HG02642 (cell line): ENCODE results near the gene RAB30.

ENCODE experiments used
- ATAC-seq: cut with Tn5 transposase; IDR thresholded peaks from one replicate; pipeline ENCODE4 v1.9.1; 2021; ENCODE audit warnings: mild to moderate bottlenecking; ENCODE audit not compliant: unreplicated experiment, poor library complexity

RAB30 gene, protein sequence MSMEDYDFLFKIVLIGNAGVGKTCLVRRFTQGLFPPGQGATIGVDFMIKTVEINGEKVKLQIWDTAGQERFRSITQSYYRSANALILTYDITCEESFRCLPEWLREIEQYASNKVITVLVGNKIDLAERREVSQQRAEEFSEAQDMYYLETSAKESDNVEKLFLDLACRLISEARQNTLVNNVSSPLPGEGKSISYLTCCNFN

DNA sequence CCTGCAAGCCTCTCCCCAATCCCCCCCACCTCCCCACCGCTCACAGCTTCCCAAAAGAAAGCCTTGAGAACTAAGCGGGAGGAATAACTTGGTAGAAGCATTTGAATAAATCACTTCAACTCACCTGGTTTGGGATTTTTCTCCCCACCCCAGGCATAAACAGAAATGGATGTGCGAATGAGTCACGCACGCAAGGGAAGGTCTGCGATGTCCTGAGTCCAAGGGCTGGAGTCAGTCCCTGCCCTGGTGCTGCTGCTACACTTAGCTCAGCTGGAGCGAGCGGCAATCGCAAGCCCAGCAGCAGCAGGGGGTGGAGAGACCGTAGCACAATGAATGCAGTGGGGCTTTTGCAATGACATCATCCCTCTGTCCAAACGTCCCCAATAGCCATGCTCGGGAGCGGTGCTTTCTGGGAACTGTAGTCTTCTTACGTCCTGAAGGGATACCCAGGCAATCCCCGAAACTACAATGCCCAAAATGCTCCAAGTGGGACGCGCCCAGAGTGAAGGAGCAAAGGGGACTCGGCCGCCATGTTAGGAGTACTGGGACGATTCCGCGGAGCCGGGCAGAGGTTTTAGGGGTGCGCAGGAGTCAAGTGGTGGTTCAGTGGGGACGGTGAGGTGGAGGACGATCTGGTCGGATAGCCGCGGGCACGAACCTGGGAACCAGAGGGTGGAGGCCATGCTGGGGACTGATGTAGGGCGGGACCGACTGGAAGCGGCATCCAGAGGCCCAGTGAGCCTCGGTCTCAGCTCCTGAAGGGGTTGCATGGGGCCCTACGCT is at the start of gene RAB30:
TSS of gene RAB30 (minus strand) at position 331 of the 783 bp plus-strand sequence. CDS start 74,581 bp downstream, outside the sequence.
- ATAC-seq, result peak; percentile 97

GRCh38 chr11:83120327-83120726 is 48.6 kb upstream of the RAB30 start:
- no peak for ATAC-seq

- no peak for ATAC-seq
Measured at GRCh38 chr11:83119216-83119615, 47.5 kb upstream of the RAB30 start.

- no peak for ATAC-seq
Measured at GRCh38 chr11:83118814-83119213, 47.1 kb upstream of the RAB30 start.

DNA sequence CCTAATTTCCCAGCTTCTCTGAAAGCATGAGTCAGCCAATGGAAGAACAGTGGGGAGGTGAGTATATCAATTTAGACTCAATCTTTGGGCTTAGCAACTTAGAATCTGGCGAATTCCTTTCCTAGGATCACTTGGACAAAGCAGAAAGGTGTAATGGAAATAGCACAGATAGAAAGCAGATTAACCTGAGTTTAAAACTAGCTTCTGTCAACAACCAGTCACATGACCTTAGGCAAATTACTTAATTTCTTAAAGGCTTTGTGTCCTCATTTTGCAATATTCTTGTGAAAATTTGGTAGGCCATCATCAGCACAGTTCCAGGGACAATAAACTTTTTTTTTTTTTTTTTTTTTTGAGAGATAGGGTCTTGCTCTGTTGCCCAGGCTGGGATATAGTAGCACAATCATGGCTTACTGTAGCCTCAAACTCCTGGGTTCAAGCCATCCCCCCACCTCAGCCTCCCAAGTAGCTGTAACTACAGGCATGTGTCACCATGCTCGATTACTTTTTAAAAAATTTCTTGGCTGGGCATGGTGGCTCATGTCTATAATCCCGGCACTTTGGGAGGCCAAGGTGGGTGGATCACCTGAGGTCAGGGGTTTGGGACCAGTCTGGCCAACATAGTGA is 44.4 kb upstream of the RAB30 start:
- ATAC-seq, result no peak

DNA sequence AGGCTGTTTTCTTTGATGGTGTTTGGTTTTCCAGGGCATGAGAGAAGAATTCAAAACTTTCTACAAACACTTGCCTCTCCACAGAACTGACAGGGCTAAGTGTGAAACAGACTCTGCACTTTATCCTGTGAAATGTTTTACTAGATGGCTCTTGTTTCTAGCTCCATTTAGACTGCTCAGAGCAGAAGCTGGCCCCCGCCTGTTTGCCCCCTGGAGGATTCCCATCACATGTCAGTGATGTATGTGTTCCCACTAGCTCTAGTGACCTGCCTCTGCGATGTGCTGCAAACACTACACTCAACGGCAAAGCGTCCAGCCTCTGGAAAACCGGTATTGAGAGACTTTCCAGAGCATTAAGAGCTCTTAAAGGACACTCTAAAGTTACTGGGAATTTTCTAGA is 43.9 kb upstream of the RAB30 start:
- ATAC-seq, result no peak

- ATAC-seq, result no peak
Measured at GRCh38 chr11:83115026-83115425, 43.3 kb upstream of the RAB30 start.

DNA sequence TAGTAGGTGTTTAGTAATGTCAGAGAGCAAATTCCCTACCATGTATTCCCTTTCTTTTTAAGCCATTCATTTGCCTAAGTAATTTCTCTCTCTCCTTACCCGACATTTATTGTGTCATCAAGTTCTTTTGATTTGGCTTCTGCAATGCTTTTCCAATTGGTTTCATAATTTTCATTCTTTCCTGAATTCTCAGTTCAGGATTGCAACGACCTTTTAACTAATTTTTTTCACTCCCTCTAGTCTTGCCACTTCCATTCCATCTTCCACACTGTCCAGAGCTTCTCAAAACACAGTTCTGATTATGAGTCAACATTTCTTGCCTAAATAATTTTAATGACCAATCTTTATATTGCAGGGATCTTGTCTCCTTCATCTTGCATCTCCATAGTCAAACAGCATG is 41.2 kb upstream of the RAB30 start:
- ATAC-seq, result no peak

DNA sequence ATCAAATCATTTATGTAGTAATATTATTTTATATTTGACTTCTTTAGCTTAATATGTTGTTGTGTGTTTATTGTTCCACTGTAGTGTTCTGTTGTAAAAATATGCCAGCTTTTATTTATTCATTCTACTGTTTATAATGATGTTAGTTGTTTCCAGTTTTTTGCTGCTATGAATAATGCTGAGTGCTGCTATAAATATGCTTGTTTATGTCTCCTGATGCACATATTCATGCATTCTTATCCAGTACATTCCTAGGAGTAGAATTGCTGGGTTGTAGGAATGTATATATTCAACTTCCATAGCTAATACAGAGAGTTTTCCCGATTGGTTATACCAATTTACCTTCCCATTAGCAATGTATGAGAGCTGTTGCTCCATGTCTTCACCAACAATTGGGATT is 33.5 kb upstream of the RAB30 start:
- no peak for ATAC-seq

DNA sequence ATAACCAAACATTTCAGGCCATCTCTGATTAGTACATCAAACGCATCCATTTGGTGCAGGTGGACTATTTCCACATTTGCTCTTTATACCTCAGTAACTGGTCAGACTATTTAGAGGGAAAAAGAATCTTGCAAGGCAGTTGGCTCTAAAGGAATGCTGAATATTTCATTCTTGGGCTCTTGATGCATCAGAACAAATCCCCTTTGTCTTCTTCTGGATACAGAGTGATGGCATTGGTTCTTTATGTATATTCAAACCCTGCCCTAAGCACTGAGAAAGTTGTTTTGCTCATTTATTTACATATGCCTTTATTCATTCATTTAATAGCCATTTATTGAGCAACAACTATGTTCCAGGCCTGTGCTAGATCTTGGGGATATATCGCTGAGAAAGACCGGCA is 31.1 kb upstream of the RAB30 start:
- no peak for ATAC-seq

GRCh38 chr11:83097429-83098075 is 25.9 kb upstream of the RAB30 start:
- ATAC-seq, result no peak

- no peak for ATAC-seq
Measured at GRCh38 chr11:83093634-83094033, 21.9 kb upstream of the RAB30 start.

- no peak for ATAC-seq
Measured at GRCh38 chr11:83092488-83093384, 21.0 kb upstream of the RAB30 start.

DNA sequence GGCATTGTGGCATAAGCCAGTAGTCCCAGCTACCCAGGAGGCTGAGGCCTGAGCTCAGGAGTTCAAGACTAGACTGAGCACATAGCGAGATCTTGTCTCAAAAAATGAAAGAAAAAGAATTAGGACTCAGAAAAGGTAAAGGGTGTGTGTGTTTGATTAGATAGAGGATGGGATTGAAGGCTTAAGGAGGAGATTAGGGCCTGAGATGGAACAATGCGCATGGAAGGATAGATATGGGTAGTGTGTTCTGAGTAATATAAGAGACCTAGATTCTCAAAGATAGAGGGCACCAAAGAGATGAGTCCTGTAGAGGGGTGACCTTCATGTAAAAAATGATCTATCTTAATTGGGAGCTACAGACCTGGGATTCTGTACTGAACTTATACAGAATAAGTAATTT is 17.3 kb upstream of the RAB30 start:
- no peak for ATAC-seq

GRCh38 chr11:83087035-83087434 is 15.3 kb upstream of the RAB30 start:
- ATAC-seq, result no peak

DNA sequence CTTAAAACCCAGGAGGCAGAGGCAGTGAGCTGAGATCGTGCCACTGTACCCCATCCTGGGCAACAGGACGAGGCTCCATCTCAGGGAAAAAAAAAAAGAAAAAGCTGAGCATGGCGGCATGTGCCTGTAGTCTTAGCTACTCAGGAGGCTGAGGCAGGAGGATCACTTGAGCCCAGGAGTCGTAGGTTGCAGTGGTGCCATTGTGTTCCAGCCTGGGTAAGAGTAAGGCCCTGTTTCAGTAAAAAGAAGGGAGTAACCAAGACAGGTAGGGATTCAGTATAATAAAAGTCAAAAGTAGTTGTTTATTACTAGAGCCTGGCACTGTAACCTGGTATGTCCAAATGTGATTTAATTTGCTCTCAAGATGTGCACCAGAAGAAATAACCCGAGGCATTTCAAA is 8.1 kb upstream of the RAB30 start:
- ATAC-seq, result no peak

DNA sequence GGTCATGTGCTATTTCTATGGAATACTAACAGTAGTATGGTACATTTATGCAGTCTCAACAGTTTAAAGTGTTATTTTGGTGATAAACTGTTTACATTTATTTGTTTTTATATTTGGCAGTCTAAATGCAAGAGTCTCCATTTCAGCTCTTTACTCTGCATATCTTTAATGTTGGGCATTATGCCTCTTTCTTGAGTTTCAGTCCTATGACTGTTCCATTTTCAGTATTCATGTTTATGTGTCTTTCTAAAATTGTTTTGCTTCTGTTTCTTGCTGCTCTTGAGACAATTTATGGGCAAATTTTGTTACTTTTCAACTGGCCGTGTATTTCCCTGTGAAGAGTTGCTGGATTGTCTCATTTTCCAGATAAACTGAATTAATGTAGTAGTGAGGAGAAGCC is 6.6 kb upstream of the RAB30 start:
- ATAC-seq, result no peak

DNA sequence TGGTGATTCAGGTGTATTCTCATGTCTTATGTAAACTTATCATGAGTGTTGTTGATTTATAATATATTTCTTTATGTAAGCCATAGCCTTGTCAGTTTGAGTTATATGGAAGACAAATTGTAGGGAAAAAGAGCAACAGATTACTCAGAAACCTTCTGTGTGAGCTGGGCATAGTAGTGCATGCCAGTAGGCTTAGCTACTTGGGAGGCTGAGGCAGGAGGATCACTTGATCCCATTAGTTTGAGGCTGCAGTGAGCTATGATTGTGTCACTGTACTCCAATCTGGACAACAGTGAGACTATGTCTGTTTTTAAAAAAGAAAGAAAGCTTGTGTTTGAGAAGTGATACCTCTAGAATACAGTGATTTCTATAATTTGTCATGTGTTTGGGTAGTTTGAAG is 2.2 kb upstream of the RAB30 start:
- no peak for ATAC-seq

- ATAC-seq, result no peak
Measured at GRCh38 chr11:83073258-83073657, 1.6 kb upstream of the RAB30 start.
